K562 (cell line): ENCODE measurements around the gene ZNF691. TPM values are rescaled to one million over a fixed set of nuclear protein-coding genes. Genes with fewer than 3 reads are reported as not detected.

Source experiments
- ATAC-seq: fragments of 200-7000 bp; cut with Tn5 transposase; 3 replicates; pipeline ENCODE4 v1.9.1; 2020; ENCODE audit warnings: moderate library complexity
- BruUV-seq: library from RNA; stranded (reverse); fragments of 400-500 nt; replicated peaks from 2 replicates; lab custom pipeline; 2021; lab: Mats Ljungman, UMichigan
- CTCF ChIA-PET: fragments of 300-600 bp; formaldehyde crosslinking; extraction: SDS; loops from one replicate; lab custom pipeline; 2021; ENCODE audit warnings: low intra/inter-chr PET ratio; lab: Yijun Ruan, JAX
- POLR2A ChIA-PET: fragments of 300-600, 350-650 bp; sonication (Branson Sonifier 250); formaldehyde crosslinking; extraction: SDS; loops from one replicate; lab custom pipeline; 2021; ENCODE audit warnings: antibody characterized with exemption, inconsistent platforms; lab: Yijun Ruan, JAX
- DNase-seq, 4 experiments: peaks; one replicate each; pipeline versions ENCODE4 v3.0.0 to v3.0.0-alpha.2; 2011 to 2018; ENCODE audit warnings: low spot score in 3 of 4, mixed read lengths in 3 of 4; ENCODE audit errors: extremely low read depth in 1 of 4
- FAIRE-seq: peaks from 2 replicates; lab custom pipeline; 2011; peaks lifted over from hg19 to GRCh38; lab: Jason Lieb, UNC
- H2AFZ ChIP-seq: 2 replicates; pipeline ENCODE4 v1.6.0; 2011; ENCODE audit warnings: low read depth, low read length, control low read depth, inconsistent platforms
- H3K27ac ChIP-seq: fragments of 200-600 bp; 3 replicates; pipeline ENCODE4 v1.8.0; 2011; ENCODE audit warnings: low read depth, mild to moderate bottlenecking, control low read depth, inconsistent platforms, low read length, moderate library complexity, mixed read lengths; ENCODE audit errors: extremely low read depth
- H3K27me3 ChIP-seq, 2 experiments: fragments of 300-600 bp in 1 of 2; 2 replicates in 1 of 2; 3 replicates in 1 of 2; pipeline versions ENCODE4 v1.6.0 to v1.8.0; 2011; ENCODE audit warnings: inconsistent platforms in 2 of 2, low read length in 2 of 2, mild to moderate bottlenecking in 1 of 2, mixed read lengths in 1 of 2, moderate library complexity in 1 of 2; ENCODE audit not compliant: control insufficient read depth in 2 of 2, insufficient read depth in 2 of 2
- H3K36me3 ChIP-seq: fragments of 300-600 bp; 3 replicates; pipeline ENCODE4 v1.8.0; 2011; ENCODE audit warnings: mild to moderate bottlenecking, low read length, inconsistent platforms; ENCODE audit not compliant: control insufficient read depth, insufficient read depth
- H3K4me1 ChIP-seq, 2 experiments: fragments of 200-600 bp in 1 of 2; replicated peaks in 1 of 2; 2 replicates in 1 of 2; 3 replicates in 1 of 2; pipeline versions ENCODE4 v1.5.1 to v1.8.0; 2011; ENCODE audit warnings: inconsistent platforms in 2 of 2, low read length in 2 of 2, mild to moderate bottlenecking in 1 of 2, mixed read lengths in 1 of 2, moderate library complexity in 1 of 2; ENCODE audit not compliant: control insufficient read depth in 2 of 2, insufficient read depth in 2 of 2
- H3K4me2 ChIP-seq: 2 replicates; pipeline ENCODE4 v1.6.1; 2011; ENCODE audit warnings: low read length, control low read depth, inconsistent platforms, mixed read lengths; ENCODE audit not compliant: insufficient read depth
- H3K4me3 ChIP-seq: fragments of 200-600 bp; sonication (generic), shearing (Covaris generic); 2 replicates; pipeline ENCODE4 v1.5.1; 2016; ENCODE audit warnings: control low read depth, inconsistent platforms
- H3K79me2 ChIP-seq: fragments of 200-600 bp; 3 replicates; pipeline ENCODE4 v1.8.0; 2011; ENCODE audit warnings: low read length, inconsistent platforms; ENCODE audit not compliant: control insufficient read depth, insufficient read depth
- H3K9ac ChIP-seq, 2 experiments: 2 replicates each; pipeline versions ENCODE4 v1.6.0 to v1.6.1; 2011; ENCODE audit warnings: low read depth in 2 of 2, low read length in 2 of 2, control low read depth in 1 of 2, inconsistent platforms in 1 of 2, mild to moderate bottlenecking in 1 of 2, mixed read lengths in 1 of 2; ENCODE audit not compliant: insufficient read depth in 1 of 2
- H3K9me1 ChIP-seq: one replicate; pipeline ENCODE4 v1.6.0; 2011; ENCODE audit warnings: inconsistent platforms, mild to moderate bottlenecking, low read length, moderate library complexity; ENCODE audit not compliant: control insufficient read depth, insufficient read depth
- H3K9me3 ChIP-seq: replicated peaks from 2 replicates; pipeline ENCODE4 v1.5.1; 2011; ENCODE audit warnings: low read depth, low read length, inconsistent platforms; ENCODE audit not compliant: control insufficient read depth, insufficient read depth
- H4K20me1 ChIP-seq: replicated peaks from 2 replicates; pipeline ENCODE4 v1.6.1; 2011; ENCODE audit warnings: low read length, inconsistent platforms, mixed read lengths; ENCODE audit not compliant: control insufficient read depth, insufficient read depth
- ATF7 ChIP-seq: fragments of 450-650 bp; IDR thresholded peaks from 2 replicates; pipeline ENCODE4 v1.7.1; 2014; ENCODE audit warnings: mild to moderate bottlenecking, moderate library complexity
- ZNF57 ChIP-seq: fragments of 450-650 bp; formaldehyde crosslinking; IDR thresholded peaks from 2 replicates; pipeline ENCODE4 v1.4.0; 2020; ENCODE audit warnings: mild to moderate bottlenecking, moderate library complexity
- ZZZ3 ChIP-seq: fragments of 450-650 bp; IDR thresholded peaks from 2 replicates; pipeline ENCODE4 v1.6.1; 2016; ENCODE audit warnings: antibody characterized with exemption, mild to moderate bottlenecking, moderate library complexity
- WGBS: fragments of 100-300 bp; shearing (Covaris generic); methylation state at CpG from one replicate; pipeline ENCODE4 v1.1.6; 2016; ENCODE audit warnings: low coverage, mixed read lengths; ENCODE audit not compliant: insufficient coverage; ENCODE audit errors: missing lambda C conversion rate; 5-methylcytosine and 5-hydroxymethylcytosine counted together
- in situ Hi-C: fragments of 300-500 bp; cut with MboI; formaldehyde crosslinking; loops from 4 replicates; pipeline ENCODE4 v1.15.0; 2018; ENCODE audit warnings: inconsistent platforms, mixed read lengths
- intact Hi-C: fragments of 100-400 bp; cut with micrococcal nuclease; formaldehyde crosslinking; loops from 2 replicates; pipeline ENCODE4 v1.14.2; 2022
- polyA plus RNA-seq, 8 experiments: library from polyadenylated mRNA; depleted of rRNA in 4 of 8; stranded (reverse) in 5 of 8; unstranded in 3 of 8; fragments of >200 nt; fragmentation: Nextera tagmentation in 2 of 8; fragmentation: Illumina TruSeq in 1 of 8; extraction: Ambion mirVana in 2 of 8; extraction: Trizol in 1 of 8; gene quantifications; 2 replicates each; pipeline versions ENCODE4 v1.2.1 to v1.2.3, GENCODE V29; 2011 to 2014; ENCODE audit warnings: inconsistent platforms in 1 of 8, missing spikeins in 1 of 8
- total RNA-seq, 7 experiments: library from RNA; depleted of rRNA in 6 of 7; stranded (reverse); fragments of >200 nt in 6 of 7; fragmentation: Illumina TruSeq in 2 of 7; extraction: Trizol in 2 of 7; gene quantifications; 2 replicates each; pipeline versions ENCODE4 v1.2.1 to v1.2.3, GENCODE V29; 2011 to 2021; ENCODE audit warnings: low replicate concordance in 1 of 7
- TF ChIP-seq, protein P1 (sequence below): IDR thresholded peaks from 2 replicates; pipeline ENCODE4 v1.6.1; 2012; ENCODE audit warnings: low read depth, low read length, improper control_type of control experiment, borderline replicate concordance
- TF ChIP-seq, protein P2 (sequence below), 2 experiments: fragments of 450-650 bp; conservative IDR thresholded peaks; 2 replicates each; pipeline ENCODE4 v1.6.1; 2017; ENCODE audit warnings: mild to moderate bottlenecking in 2 of 2, moderate library complexity in 2 of 2
- TF ChIP-seq, protein P3 (sequence below): fragments of 200-400 bp; formaldehyde crosslinking; IDR thresholded peaks from 2 replicates; pipeline ENCODE4 v1.6.1; 2017; ENCODE audit warnings: mild to moderate bottlenecking, low read depth, low read length, moderate library complexity
- TF ChIP-seq, protein P4 (sequence below), 3 experiments: IDR thresholded peaks in 2 of 3; conservative IDR thresholded peaks in 1 of 3; 2 replicates each; pipeline ENCODE4 v1.5.1; 2011 to 2012; ENCODE audit warnings: low read length in 3 of 3, mild to moderate bottlenecking in 3 of 3, control low read depth in 2 of 3, improper control_type of control experiment in 1 of 3, inconsistent platforms in 1 of 3, low read depth in 1 of 3, mixed read lengths in 1 of 3, moderate library complexity in 1 of 3; ENCODE audit not compliant: insufficient read depth in 2 of 3

Gene ZNF691
- total and polyA plus RNA-seq, 9 of the 15 experiments (the other 6 are each of a cell fraction or from before 2014, with no cell fraction given), result 10.7 to 30.4 (median 14.8) TPM

DNA sequence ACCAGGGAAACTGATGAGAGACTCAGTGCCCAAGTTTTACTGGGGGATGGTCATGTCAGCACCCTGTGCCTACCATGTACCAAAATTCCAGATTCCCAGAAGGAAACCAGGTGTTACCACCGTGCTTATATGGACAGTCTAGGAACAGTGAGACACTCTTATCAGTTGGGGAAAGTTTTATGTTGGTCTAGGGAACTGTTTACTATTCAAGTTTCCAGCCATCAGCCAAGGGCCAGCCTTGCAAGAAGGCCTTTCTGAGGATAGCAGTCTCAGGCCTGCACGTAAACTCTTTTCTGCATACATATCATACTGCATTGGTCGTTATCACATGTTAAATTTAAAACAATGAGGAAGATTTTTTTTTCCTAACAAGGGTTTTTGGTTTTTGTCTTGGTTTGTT is 49.0 kb upstream of the ZNF691 start:
- H3K4me1 ChIP-seq, result peaks cover 0 to 12% of the 10 kb centered on the region in 2 experiments; a peak in 4 of 5 replicates
- no TSS peak for BruUV-seq
- no peak overlapping the region for H3K4me3 ChIP-seq
- H3K9me1 ChIP-seq, result no peaks in the 10 kb centered on the region
- H3K79me2 ChIP-seq, result no peaks in the 10 kb centered on the region
- POLR2A ChIA-PET, result interaction anchor here (0.6 kb wide), 1 partner anchor 9 kb away, joined by 3 read pairs; no protein-coding TSS in a partner anchor
- H3K4me2 ChIP-seq, result no peak overlapping the region
- no peak overlapping the region for H3K9ac ChIP-seq
- H3K27me3 ChIP-seq, result no peaks in the 10 kb centered on the region
- 45% methylated on average over 3 of the region's 3 CpGs for WGBS
- DNase-seq (no peak), FAIRE-seq (no peak), ATAC-seq (0 out of 3 replicates have a peak, but pooled peaks have one; percentile 19)
- no peaks in the 10 kb centered on the region for H4K20me1 ChIP-seq
- intact Hi-C loops, result no loop called here
- no peaks in the 10 kb centered on the region for H3K36me3 ChIP-seq
- in situ Hi-C loops, result no loop called here
- H3K9me3 ChIP-seq, result no peaks in the 10 kb centered on the region
- CTCF ChIA-PET, result no interaction called here
- H2AFZ ChIP-seq, result no peak overlapping the region
- no peak overlapping the region for H3K27ac ChIP-seq
- TF ChIP-seq, protein P1, sequence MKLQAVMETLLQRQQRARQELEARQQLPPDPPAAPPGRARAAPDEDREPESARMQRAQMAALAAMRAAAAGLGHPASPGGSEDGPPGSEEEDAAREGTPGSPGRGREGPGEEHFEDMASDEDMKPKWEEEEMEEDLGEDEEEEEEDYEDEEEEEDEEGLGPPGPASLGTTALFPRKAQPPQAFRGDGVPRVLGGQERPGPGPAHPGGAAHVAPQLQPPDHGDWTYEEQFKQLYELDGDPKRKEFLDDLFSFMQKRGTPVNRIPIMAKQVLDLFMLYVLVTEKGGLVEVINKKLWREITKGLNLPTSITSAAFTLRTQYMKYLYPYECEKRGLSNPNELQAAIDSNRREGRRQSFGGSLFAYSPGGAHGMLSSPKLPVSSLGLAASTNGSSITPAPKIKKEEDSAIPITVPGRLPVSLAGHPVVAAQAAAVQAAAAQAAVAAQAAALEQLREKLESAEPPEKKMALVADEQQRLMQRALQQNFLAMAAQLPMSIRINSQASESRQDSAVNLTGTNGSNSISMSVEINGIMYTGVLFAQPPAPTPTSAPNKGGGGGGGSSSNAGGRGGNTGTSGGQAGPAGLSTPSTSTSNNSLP, result no peak
- TF ChIP-seq, protein P2, sequence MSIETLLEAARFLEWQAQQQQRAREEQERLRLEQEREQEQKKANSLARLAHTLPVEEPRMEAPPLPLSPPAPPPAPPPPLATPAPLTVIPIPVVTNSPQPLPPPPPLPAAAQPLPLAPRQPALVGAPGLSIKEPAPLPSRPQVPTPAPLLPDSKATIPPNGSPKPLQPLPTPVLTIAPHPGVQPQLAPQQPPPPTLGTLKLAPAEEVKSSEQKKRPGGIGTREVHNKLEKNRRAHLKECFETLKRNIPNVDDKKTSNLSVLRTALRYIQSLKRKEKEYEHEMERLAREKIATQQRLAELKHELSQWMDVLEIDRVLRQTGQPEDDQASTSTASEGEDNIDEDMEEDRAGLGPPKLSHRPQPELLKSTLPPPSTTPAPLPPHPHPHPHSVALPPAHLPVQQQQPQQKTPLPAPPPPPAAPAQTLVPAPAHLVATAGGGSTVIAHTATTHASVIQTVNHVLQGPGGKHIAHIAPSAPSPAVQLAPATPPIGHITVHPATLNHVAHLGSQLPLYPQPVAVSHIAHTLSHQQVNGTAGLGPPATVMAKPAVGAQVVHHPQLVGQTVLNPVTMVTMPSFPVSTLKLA (conservative IDR thresholded peaks at IDR 0.05), result no peak
- TF ChIP-seq ZNF57 (CRISPR knock-in tag) (no peak), ATF7 (no peak), ZZZ3 (no peak)
- TF ChIP-seq, protein P3, sequence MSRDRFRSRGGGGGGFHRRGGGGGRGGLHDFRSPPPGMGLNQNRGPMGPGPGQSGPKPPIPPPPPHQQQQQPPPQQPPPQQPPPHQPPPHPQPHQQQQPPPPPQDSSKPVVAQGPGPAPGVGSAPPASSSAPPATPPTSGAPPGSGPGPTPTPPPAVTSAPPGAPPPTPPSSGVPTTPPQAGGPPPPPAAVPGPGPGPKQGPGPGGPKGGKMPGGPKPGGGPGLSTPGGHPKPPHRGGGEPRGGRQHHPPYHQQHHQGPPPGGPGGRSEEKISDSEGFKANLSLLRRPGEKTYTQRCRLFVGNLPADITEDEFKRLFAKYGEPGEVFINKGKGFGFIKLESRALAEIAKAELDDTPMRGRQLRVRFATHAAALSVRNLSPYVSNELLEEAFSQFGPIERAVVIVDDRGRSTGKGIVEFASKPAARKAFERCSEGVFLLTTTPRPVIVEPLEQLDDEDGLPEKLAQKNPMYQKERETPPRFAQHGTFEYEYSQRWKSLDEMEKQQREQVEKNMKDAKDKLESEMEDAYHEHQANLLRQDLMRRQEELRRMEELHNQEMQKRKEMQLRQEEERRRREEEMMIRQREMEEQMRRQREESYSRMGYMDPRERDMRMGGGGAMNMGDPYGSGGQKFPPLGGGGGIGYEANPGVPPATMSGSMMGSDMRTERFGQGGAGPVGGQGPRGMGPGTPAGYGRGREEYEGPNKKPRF, result no peak
- TF ChIP-seq, protein P4, sequence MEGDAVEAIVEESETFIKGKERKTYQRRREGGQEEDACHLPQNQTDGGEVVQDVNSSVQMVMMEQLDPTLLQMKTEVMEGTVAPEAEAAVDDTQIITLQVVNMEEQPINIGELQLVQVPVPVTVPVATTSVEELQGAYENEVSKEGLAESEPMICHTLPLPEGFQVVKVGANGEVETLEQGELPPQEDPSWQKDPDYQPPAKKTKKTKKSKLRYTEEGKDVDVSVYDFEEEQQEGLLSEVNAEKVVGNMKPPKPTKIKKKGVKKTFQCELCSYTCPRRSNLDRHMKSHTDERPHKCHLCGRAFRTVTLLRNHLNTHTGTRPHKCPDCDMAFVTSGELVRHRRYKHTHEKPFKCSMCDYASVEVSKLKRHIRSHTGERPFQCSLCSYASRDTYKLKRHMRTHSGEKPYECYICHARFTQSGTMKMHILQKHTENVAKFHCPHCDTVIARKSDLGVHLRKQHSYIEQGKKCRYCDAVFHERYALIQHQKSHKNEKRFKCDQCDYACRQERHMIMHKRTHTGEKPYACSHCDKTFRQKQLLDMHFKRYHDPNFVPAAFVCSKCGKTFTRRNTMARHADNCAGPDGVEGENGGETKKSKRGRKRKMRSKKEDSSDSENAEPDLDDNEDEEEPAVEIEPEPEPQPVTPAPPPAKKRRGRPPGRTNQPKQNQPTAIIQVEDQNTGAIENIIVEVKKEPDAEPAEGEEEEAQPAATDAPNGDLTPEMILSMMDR (IDR thresholded peaks at IDR 0.05 in 2 of 3, conservative IDR thresholded peaks at IDR 0.05 in 1 of 3; ENCODE audit: insufficient read depth in 2 of 3, low read depth in 1 of 3, low read length in 3 of 3), result no peak
